IMR-90 (cell line): ENCODE results near the gene CCKAR. TPM values are rescaled to one million over a fixed set of nuclear protein-coding genes. Genes with fewer than 3 reads are reported as not detected.

Experiments used
- ATAC-seq: fragments of 200-7000 bp; cut with Tn5 transposase; 2 replicates; pipeline ENCODE4 v1.9.1; 2020; ENCODE audit warnings: low read depth, mild to moderate bottlenecking, moderate library complexity
- BruUV-seq: library from RNA; stranded (reverse); fragments of 400-500 nt; replicated peaks from 2 replicates; lab custom pipeline; 2021; lab: Mats Ljungman, UMichigan
- CTCF ChIA-PET: fragments of 300-600 bp; formaldehyde crosslinking; extraction: SDS; loops from one replicate; lab custom pipeline; 2021; ENCODE audit warnings: antibody characterized with exemption; lab: Yijun Ruan, JAX
- POLR2A ChIA-PET: fragments of 300-600 bp; sonication (Branson Sonifier 250); formaldehyde crosslinking; loops from one replicate; lab custom pipeline; 2022; ENCODE audit warnings: antibody characterized with exemption; ENCODE audit not compliant: unreplicated experiment; lab: Charles Lee
- DNase-seq: peaks from one replicate; pipeline ENCODE4 v3.0.0; 2013
- H2AFZ ChIP-seq: replicated peaks from 2 replicates; pipeline ENCODE3; 2013; ENCODE audit warnings: low read length, mild to moderate bottlenecking; ENCODE audit not compliant: poor library complexity
- H2AK5ac ChIP-seq: 2 replicates; pipeline ENCODE4 v1.6.1; 2013; ENCODE audit warnings: low read depth, low read length, inconsistent platforms
- H2AK9ac ChIP-seq: replicated peaks from 2 replicates; pipeline ENCODE3; 2013; ENCODE audit warnings: mild to moderate bottlenecking, low read depth, low read length, moderate library complexity; ENCODE audit not compliant: poor library complexity
- H2BK120ac ChIP-seq: 2 replicates; pipeline ENCODE4 v1.6.1; 2013; ENCODE audit warnings: low read depth, low read length, inconsistent platforms
- H2BK15ac ChIP-seq: 3 replicates; pipeline ENCODE4 v1.6.1; 2013; ENCODE audit warnings: low read depth, low read length, inconsistent platforms
- H2BK20ac ChIP-seq: 2 replicates; pipeline ENCODE4 v1.6.1; 2013; ENCODE audit warnings: low read depth, mild to moderate bottlenecking, inconsistent platforms, low read length, moderate library complexity
- H2BK5ac ChIP-seq: 2 replicates; pipeline ENCODE4 v1.6.1; 2013; ENCODE audit warnings: mild to moderate bottlenecking, low read depth, low read length, inconsistent platforms; ENCODE audit not compliant: poor library complexity, severe bottlenecking
- H3K14ac ChIP-seq: replicated peaks from 2 replicates; pipeline ENCODE4 v1.6.1; 2013; ENCODE audit warnings: low read depth, low read length, inconsistent platforms
- H3K18ac ChIP-seq: 2 replicates; pipeline ENCODE4 v1.6.1; 2013; ENCODE audit warnings: low read depth, low read length, control low read depth
- H3K23ac ChIP-seq: 2 replicates; pipeline ENCODE4 v1.6.1; 2013; ENCODE audit warnings: low read depth, low read length, inconsistent platforms
- H3K27ac ChIP-seq: 2 replicates; pipeline ENCODE4 v1.5.1; 2013; ENCODE audit warnings: mild to moderate bottlenecking, control low read depth, low read length; ENCODE audit not compliant: insufficient read depth
- H3K27me3 ChIP-seq: 2 replicates; pipeline ENCODE4 v1.6.1; 2013; ENCODE audit warnings: low read length; ENCODE audit not compliant: control insufficient read depth, insufficient read depth
- H3K36me3 ChIP-seq: 2 replicates; pipeline ENCODE4 v1.6.1; 2013; ENCODE audit warnings: low read length, mixed read lengths; ENCODE audit not compliant: control insufficient read depth, insufficient read depth
- H3K4ac ChIP-seq: 2 replicates; pipeline ENCODE4 v1.6.1; 2013; ENCODE audit warnings: low read depth, low read length, inconsistent platforms
- H3K4me1 ChIP-seq: 2 replicates; pipeline ENCODE4 v1.6.1; 2013; ENCODE audit warnings: low read length, mixed read lengths; ENCODE audit not compliant: control insufficient read depth, insufficient read depth
- H3K4me2 ChIP-seq: 2 replicates; pipeline ENCODE4 v1.6.1; 2013; ENCODE audit warnings: low read depth, mild to moderate bottlenecking, control low read depth, low read length, moderate library complexity
- H3K4me3 ChIP-seq: 2 replicates; pipeline ENCODE4 v1.5.1; 2013; ENCODE audit warnings: low read depth, mild to moderate bottlenecking, control low read depth, low read length, moderate library complexity; ENCODE audit not compliant: insufficient read depth
- H3K56ac ChIP-seq: 2 replicates; pipeline ENCODE4 v1.6.1; 2013; ENCODE audit warnings: low read length, inconsistent platforms; ENCODE audit not compliant: insufficient read depth; ENCODE audit errors: extremely low read depth
- H3K79me1 ChIP-seq, 2 experiments: 2 replicates each; pipeline ENCODE4 v1.6.1; 2013; ENCODE audit warnings: low read length in 2 of 2, inconsistent platforms in 1 of 2, low read depth in 1 of 2
- H3K9ac ChIP-seq: 2 replicates; pipeline ENCODE4 v1.6.1; 2013; ENCODE audit warnings: low read depth, low read length, control low read depth
- H3K9me1 ChIP-seq: 2 replicates; pipeline ENCODE4 v1.6.1; 2013; ENCODE audit warnings: low read length, inconsistent platforms; ENCODE audit not compliant: insufficient read depth
- H3K9me3 ChIP-seq: 2 replicates; pipeline ENCODE4 v1.6.1; 2013; ENCODE audit warnings: low read length; ENCODE audit not compliant: control insufficient read depth, insufficient read depth
- H4K20me1 ChIP-seq: 2 replicates; pipeline ENCODE4 v1.6.1; 2013; ENCODE audit warnings: low read length, inconsistent platforms; ENCODE audit not compliant: insufficient read depth
- H4K5ac ChIP-seq: 2 replicates; pipeline ENCODE4 v1.6.1; 2013; ENCODE audit warnings: mild to moderate bottlenecking, low read depth, low read length, control low read depth
- H4K8ac ChIP-seq, 2 experiments: 2 replicates each; pipeline ENCODE4 v1.6.1; 2013; ENCODE audit warnings: low read depth in 2 of 2, low read length in 2 of 2, control low read depth in 1 of 2, inconsistent platforms in 1 of 2
- H4K91ac ChIP-seq: 2 replicates; pipeline ENCODE4 v1.6.1; 2013; ENCODE audit warnings: low read depth, low read length, inconsistent platforms; ENCODE audit not compliant: insufficient read depth
- CEBPB ChIP-seq: IDR thresholded peaks from 2 replicates; pipeline ENCODE4 v1.6.1; 2012; ENCODE audit warnings: low read depth, low read length, improper control_type of control experiment
- FOS ChIP-seq: fragments of 150-350 bp; IDR thresholded peaks from 2 replicates; pipeline ENCODE4 v1.6.1; 2016; ENCODE audit warnings: low read depth, low read length
- MAFK ChIP-seq: IDR thresholded peaks from 2 replicates; pipeline ENCODE4 v1.6.1; 2012; ENCODE audit warnings: low read depth, low read length, improper control_type of control experiment
- MAZ ChIP-seq: IDR thresholded peaks from 2 replicates; pipeline ENCODE4 v1.6.1; 2012; ENCODE audit warnings: low read depth, mild to moderate bottlenecking, low read length, improper control_type of control experiment, moderate library complexity, borderline replicate concordance
- MXI1 ChIP-seq: IDR thresholded peaks from 2 replicates; pipeline ENCODE4 v1.6.1; 2012; ENCODE audit warnings: low read depth, mild to moderate bottlenecking, low read length, moderate library complexity, borderline replicate concordance
- NFE2L2 ChIP-seq: fragments of 150-350 bp; IDR thresholded peaks from 2 replicates; pipeline ENCODE4 v1.6.1; 2016; ENCODE audit warnings: low read depth, mild to moderate bottlenecking, low read length
- POLR2A ChIP-seq: IDR thresholded peaks from 2 replicates; pipeline ENCODE4 v1.6.1; 2012; ENCODE audit warnings: mild to moderate bottlenecking, low read depth, low read length
- RAD21 ChIP-seq: IDR thresholded peaks from 2 replicates; pipeline ENCODE4 v1.6.1; 2012; ENCODE audit warnings: low read length, improper control_type of control experiment
- RCOR1 ChIP-seq: IDR thresholded peaks from 2 replicates; pipeline ENCODE4 v1.6.1; 2012; ENCODE audit warnings: mild to moderate bottlenecking, low read length, improper control_type of control experiment; ENCODE audit not compliant: insufficient replicate concordance
- RFX5 ChIP-seq: IDR thresholded peaks from 2 replicates; pipeline ENCODE4 v1.8.0; 2012; ENCODE audit warnings: low read depth, mild to moderate bottlenecking, low read length, moderate library complexity
- SMC3 ChIP-seq: fragments of 150-350 bp; IDR thresholded peaks from 2 replicates; pipeline ENCODE4 v1.6.1; 2016; ENCODE audit warnings: low read depth, mild to moderate bottlenecking, antibody characterized with exemption, low read length, moderate library complexity
- WGBS, 2 experiments: methylation state at CpG; one replicate each; pipeline versions ENCODE4 v1.1.5 to v1.1.7; 2013; ENCODE audit warnings: missing lambda C conversion rate in 2 of 2; ENCODE audit not compliant: insufficient read length in 1 of 2; ENCODE audit errors: extremely low coverage in 2 of 2; 5-methylcytosine and 5-hydroxymethylcytosine counted together
- dilution Hi-C: fragments of 300-500 bp; cut with HindIII; formaldehyde crosslinking; loops from one replicate; pipeline ENCODE4 v1.14.3; 2018; ENCODE audit warnings: low sequenced_read_pairs; ENCODE audit not compliant: unreplicated experiment
- in situ Hi-C: fragments of 300-500 bp; cut with MboI; formaldehyde crosslinking; loops from 3 replicates; pipeline ENCODE4 v1.14.3; 2019; ENCODE audit warnings: low sequenced_read_pairs, inconsistent platforms, mixed read lengths
- intact Hi-C: fragments of 100-400 bp; cut with micrococcal nuclease; formaldehyde crosslinking; loops from 2 replicates; pipeline ENCODE4 v1.10.0; 2022
- polyA plus RNA-seq, 3 experiments: library from polyadenylated mRNA; depleted of rRNA; stranded (reverse); fragments of >200 nt; gene quantifications; 2 replicates each; pipeline ENCODE4 v1.2.3, GENCODE V29; 2012; ENCODE audit warnings: low replicate concordance in 1 of 3
- total RNA-seq: library from RNA; depleted of rRNA; stranded (reverse); fragments of >200 nt; gene quantifications from 2 replicates; pipeline ENCODE4 v1.2.3, GENCODE V29; 2012
- TF ChIP-seq, protein P1 (sequence below): fragments of 150-350 bp; IDR thresholded peaks from 2 replicates; pipeline ENCODE4 v1.6.1; 2017; ENCODE audit warnings: mild to moderate bottlenecking, antibody characterized with exemption, low read length, low read depth
- TF ChIP-seq, protein P2 (sequence below): conservative IDR thresholded peaks from 2 replicates; pipeline ENCODE4 v1.5.1; 2012; ENCODE audit warnings: mild to moderate bottlenecking, low read depth, low read length, improper control_type of control experiment

The CCKAR gene
- total and polyA plus RNA-seq, 2 of the 4 experiments (the other 2 are of a cell fraction), result not detected

DNA sequence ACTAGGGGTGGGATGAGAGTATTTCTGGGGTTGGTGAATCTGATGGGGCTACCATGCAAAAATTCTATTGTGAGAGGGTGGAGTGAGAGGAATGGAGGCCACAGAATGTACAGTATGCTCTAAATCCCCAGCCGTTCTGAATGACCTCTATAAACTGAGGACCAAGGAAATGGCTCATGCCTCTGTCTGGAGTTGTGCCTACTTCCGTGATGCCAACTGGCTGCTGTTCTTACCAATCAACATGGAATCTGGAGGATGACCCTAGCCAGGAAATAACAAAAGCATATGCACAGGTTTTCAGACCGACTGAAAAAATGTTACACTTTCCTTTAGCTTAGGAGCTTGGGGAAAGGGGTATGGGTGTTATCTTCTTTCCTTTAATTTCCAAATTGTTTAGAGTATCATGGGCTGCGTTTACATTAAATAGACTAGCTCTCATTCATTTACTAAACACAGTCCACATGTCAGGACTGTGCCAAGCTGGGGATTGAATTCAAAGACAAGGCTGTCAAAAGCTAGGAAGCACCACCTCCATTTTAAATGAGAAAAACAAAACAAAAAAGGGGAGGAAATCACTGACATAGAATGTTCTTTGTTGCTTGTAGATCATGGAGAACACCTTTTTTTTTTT, 20.2 kb upstream of the CCKAR start:
- Histone ChIP-seq H2BK20ac (0 out of 2 replicates have a peak overlapping the region, but pooled peaks have one; percentile 31), H3K4me2 (peak overlapping the region; percentile 64), H3K14ac (peak overlapping the region; percentile 41; the same call in 1 of the 2 replicates), H4K91ac (peak overlapping the region; percentile 20), H4K5ac (peak overlapping the region; percentile 91), H2BK5ac (peak overlapping the region; percentile 18), H3K23ac (0 out of 2 replicates have a peak overlapping the region, but pooled peaks have one; percentile 29), H3K27ac (peak overlapping the region; percentile 78; the same call in 1 of the 2 replicates), H2BK120ac (peak overlapping the region; percentile 54), H3K4ac (peak overlapping the region; percentile 44), H3K9me3 (no peaks in the 10 kb centered on the region), H3K9ac (peak overlapping the region; percentile 17; the same call in 1 of the 2 replicates), H3K27me3 (no peaks in the 10 kb centered on the region), H2AK9ac (no peak overlapping the region), H4K20me1 (no peaks in the 10 kb centered on the region), H3K56ac (no peak overlapping the region), H4K8ac (peak overlapping the region; percentile 16 to 43; a peak in 3 of 4 replicates), H3K79me1 (no peaks in the 10 kb centered on the region), H2AK5ac (0 out of 2 replicates have a peak overlapping the region, but pooled peaks have one; percentile 56), H3K4me1 (peaks cover 21% of the 10 kb centered on the region), H3K36me3 (no peaks in the 10 kb centered on the region), H2AFZ (peak overlapping the region; percentile 10), H3K4me3 (no peak overlapping the region), H3K9me1 (no peaks in the 10 kb centered on the region), H3K18ac (peak overlapping the region; percentile 91), H2BK15ac (no peak overlapping the region; the same call in 2 of the 3 replicates)
- 0% methylated on average over 2 of the region's 4 CpGs; no CpG with 5 or more reads in 1 of the 2 experiments for WGBS, 2 experiments
- peak; percentile 11 for DNase-seq
- BruUV-seq, result no TSS peak
- CTCF ChIA-PET, result interaction anchor here (0.8 to 1.0 kb wide), 2 partner anchors 8 to 17 kb away, joined by 3 to 4 read pairs; no protein-coding TSS in a partner anchor
- in situ Hi-C loops (no loop called here), dilution Hi-C loops (no loop called here), intact Hi-C loops (no loop called here)
- no peak for TF ChIP-seq CEBPB
- TF ChIP-seq NFE2L2, result no peak
- TF ChIP-seq RCOR1, result no peak
- no peak for TF ChIP-seq RAD21
- no peak for TF ChIP-seq MAFK
- TF ChIP-seq MAZ, result no peak
- TF ChIP-seq SMC3, result no peak
- TF ChIP-seq, protein P1, sequence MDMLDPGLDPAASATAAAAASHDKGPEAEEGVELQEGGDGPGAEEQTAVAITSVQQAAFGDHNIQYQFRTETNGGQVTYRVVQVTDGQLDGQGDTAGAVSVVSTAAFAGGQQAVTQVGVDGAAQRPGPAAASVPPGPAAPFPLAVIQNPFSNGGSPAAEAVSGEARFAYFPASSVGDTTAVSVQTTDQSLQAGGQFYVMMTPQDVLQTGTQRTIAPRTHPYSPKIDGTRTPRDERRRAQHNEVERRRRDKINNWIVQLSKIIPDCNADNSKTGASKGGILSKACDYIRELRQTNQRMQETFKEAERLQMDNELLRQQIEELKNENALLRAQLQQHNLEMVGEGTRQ, result no peak
- TF ChIP-seq FOS, result no peak
- TF ChIP-seq, protein P2, sequence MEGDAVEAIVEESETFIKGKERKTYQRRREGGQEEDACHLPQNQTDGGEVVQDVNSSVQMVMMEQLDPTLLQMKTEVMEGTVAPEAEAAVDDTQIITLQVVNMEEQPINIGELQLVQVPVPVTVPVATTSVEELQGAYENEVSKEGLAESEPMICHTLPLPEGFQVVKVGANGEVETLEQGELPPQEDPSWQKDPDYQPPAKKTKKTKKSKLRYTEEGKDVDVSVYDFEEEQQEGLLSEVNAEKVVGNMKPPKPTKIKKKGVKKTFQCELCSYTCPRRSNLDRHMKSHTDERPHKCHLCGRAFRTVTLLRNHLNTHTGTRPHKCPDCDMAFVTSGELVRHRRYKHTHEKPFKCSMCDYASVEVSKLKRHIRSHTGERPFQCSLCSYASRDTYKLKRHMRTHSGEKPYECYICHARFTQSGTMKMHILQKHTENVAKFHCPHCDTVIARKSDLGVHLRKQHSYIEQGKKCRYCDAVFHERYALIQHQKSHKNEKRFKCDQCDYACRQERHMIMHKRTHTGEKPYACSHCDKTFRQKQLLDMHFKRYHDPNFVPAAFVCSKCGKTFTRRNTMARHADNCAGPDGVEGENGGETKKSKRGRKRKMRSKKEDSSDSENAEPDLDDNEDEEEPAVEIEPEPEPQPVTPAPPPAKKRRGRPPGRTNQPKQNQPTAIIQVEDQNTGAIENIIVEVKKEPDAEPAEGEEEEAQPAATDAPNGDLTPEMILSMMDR, result no peak
- no peak for TF ChIP-seq POLR2A
- TF ChIP-seq RFX5, result no peak
- TF ChIP-seq MXI1, result no peak
- peak; percentile 65 for ATAC-seq
- POLR2A ChIA-PET, result no interaction called here
